ENCODE data around the gene AEN. TPM values are rescaled to one million over a fixed set of nuclear protein-coding genes. Genes with fewer than 3 reads are reported as not detected.

AEN gene
- total RNA-seq, 2 donors from 2014 or later = 13.8 to 23.8 TPM

DNA sequence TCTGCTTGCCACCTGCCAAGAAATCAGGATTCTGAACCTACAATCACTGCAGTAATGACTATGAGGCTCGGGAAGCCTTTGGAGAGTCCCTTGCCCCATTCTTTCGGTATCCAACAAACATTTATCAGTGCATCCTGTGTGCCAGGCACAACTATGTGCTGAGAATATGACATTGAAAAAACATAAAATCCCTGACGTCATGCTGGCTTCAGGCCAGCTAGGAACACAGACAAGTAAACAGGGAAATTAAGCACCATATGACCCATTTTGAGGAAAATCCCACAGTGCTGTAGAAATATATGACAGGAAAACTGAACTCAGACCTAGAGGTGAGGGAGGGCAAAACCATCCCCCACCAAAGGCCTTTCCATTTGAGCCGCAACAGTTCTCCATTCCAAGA, 40.6 kb upstream of the AEN start:
- H3K27ac ChIP-seq = no peak overlapping the region
- no peak for TF ChIP-seq CTCF (IDR thresholded peaks at IDR 0.05)
- no peaks in the 10 kb centered on the region for H3K27me3 ChIP-seq
- no peaks in the 10 kb centered on the region for H3K9me3 ChIP-seq
- H3K4me3 ChIP-seq = no peak overlapping the region
- no peak overlapping the region for H3K9ac ChIP-seq (ENCODE audit: low read depth in 2 of 2, low read length in 2 of 2)
- no peak for DNase-seq
- intact Hi-C loops (cut with DNase I) = no loop called here
- no peaks in the 10 kb centered on the region for H3K36me3 ChIP-seq
- H3K4me1 ChIP-seq = no peaks in the 10 kb centered on the region

GRCh38 chr15:88586401-88587162, 34.6 kb upstream of the AEN start:
- Histone ChIP-seq H3K4me3 (no peak overlapping the region), H3K9me3 (no peaks in the 10 kb centered on the region), H3K27ac (no peak overlapping the region), H3K27me3 (no peaks in the 10 kb centered on the region), H3K4me1 (no peaks in the 10 kb centered on the region), H3K36me3 (no peaks in the 10 kb centered on the region), H3K9ac (ENCODE audit: low read depth in 2 of 2, low read length in 2 of 2) (no peak overlapping the region)
- no peak for TF ChIP-seq CTCF (IDR thresholded peaks at IDR 0.05)
- DNase-seq = no peak
- intact Hi-C loops (cut with DNase I) = no loop called here

DNA sequence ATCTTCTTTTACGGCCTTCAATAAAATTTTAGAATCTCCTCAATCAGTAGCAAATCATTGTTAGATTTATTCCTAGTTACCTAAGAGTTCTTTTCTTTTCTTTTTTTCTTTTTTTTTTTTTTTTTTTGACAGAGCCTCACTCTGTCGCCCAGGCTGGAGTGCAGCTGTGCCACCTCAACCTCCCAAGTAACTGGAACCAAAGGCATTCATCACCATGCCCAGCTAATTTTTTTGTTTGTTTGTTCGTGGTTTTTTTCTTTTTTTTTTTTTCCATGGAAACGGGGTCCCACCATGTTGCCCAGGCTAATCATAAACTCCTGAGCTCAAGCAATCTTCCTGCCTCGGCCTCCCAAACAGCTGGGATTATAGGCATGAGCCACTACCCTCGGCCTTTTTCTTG, 30.4 kb upstream of the AEN start:
- DNase-seq = no peak
- no peak overlapping the region for H3K27ac ChIP-seq
- H3K9ac ChIP-seq (ENCODE audit: low read depth in 2 of 2, low read length in 2 of 2) = no peak overlapping the region
- no peaks in the 10 kb centered on the region for H3K4me1 ChIP-seq
- no peaks in the 10 kb centered on the region for H3K27me3 ChIP-seq
- no peak for TF ChIP-seq CTCF (IDR thresholded peaks at IDR 0.05)
- intact Hi-C loops (cut with DNase I) = no loop called here
- no peaks in the 10 kb centered on the region for H3K36me3 ChIP-seq
- H3K9me3 ChIP-seq = no peaks in the 10 kb centered on the region
- no peak overlapping the region for H3K4me3 ChIP-seq

- intact Hi-C loops (cut with DNase I) = no loop called here
- Histone ChIP-seq H3K4me3 (no peak overlapping the region), H3K27me3 (no peaks in the 10 kb centered on the region), H3K9me3 (no peaks in the 10 kb centered on the region), H3K4me1 (no peaks in the 10 kb centered on the region), H3K9ac (ENCODE audit: low read depth in 2 of 2, low read length in 2 of 2) (no peak overlapping the region), H3K36me3 (no peaks in the 10 kb centered on the region), H3K27ac (no peak overlapping the region)
- TF ChIP-seq CTCF (IDR thresholded peaks at IDR 0.05) = no peak
- no peak for DNase-seq
These were observed 29.8 kb upstream of the AEN start for GRCh38 chr15:88591384-88591783.

- intact Hi-C loops (cut with DNase I) = no loop called here
- TF ChIP-seq CTCF (IDR thresholded peaks at IDR 0.05) = no peak
- Histone ChIP-seq H3K36me3 (no peaks in the 10 kb centered on the region), H3K4me3 (no peak overlapping the region), H3K9ac (ENCODE audit: low read depth in 2 of 2, low read length in 2 of 2) (no peak overlapping the region), H3K27me3 (peaks cover 41% of the 10 kb centered on the region), H3K27ac (no peak overlapping the region), H3K4me1 (no peaks in the 10 kb centered on the region), H3K9me3 (no peaks in the 10 kb centered on the region)
- DNase-seq = no peak
These were observed 17.3 kb upstream of the AEN start for GRCh38 chr15:88603885-88604284.
